ENCODE results near the gene FAM163A.

FAM163A gene

GRCh38 chr1:179709841-179710329, 33.2 kb upstream of the FAM163A start:
- DNase-seq (ENCODE audit: extremely low spot score), result no peak
- ChIA-PET POLR2A (interaction anchor here (0.6 to 1.1 kb wide), 2 partner anchors 105 to 417 kb away, joined by 3 read pairs; partner anchors contain the start of gene SOAT1), CTCF (interaction anchor here (0.9 to 12.4 kb wide), 9 partner anchors 9 to 544 kb away, joined by 3 to 647 read pairs (median 9); no protein-coding TSS in a partner anchor)
- TF ChIP-seq CTCF (IDR thresholded peaks at IDR 0.05; ENCODE audit: control extremely low read depth, extremely low read depth, low read depth, missing control alignments), result no peak

- CTCF ChIA-PET, result interaction anchor here (0.9 kb wide), 1 partner anchor 8 kb away, joined by 5 read pairs; no protein-coding TSS in a partner anchor
- POLR2A ChIA-PET, result no interaction called here
- no peak for DNase-seq (ENCODE audit: extremely low spot score)
- TF ChIP-seq CTCF (IDR thresholded peaks at IDR 0.05; ENCODE audit: control extremely low read depth, extremely low read depth, low read depth, missing control alignments), result no peak
Observed at GRCh38 chr1:179714159-179714558, 28.9 kb upstream of the FAM163A start.

GRCh38 chr1:179714623-179715022, 28.5 kb upstream of the FAM163A start:
- ChIA-PET POLR2A (no interaction called here), CTCF (interaction anchor here (0.9 kb wide), 1 partner anchor 8 kb away, joined by 5 read pairs; no protein-coding TSS in a partner anchor)
- DNase-seq (ENCODE audit: extremely low spot score), result no peak
- TF ChIP-seq CTCF (IDR thresholded peaks at IDR 0.05; ENCODE audit: control extremely low read depth, extremely low read depth, low read depth, missing control alignments), result no peak

- ChIA-PET CTCF (interaction anchor here (1.3 to 2.4 kb wide), 5 partner anchors 9 to 96 kb away, joined by 3 to 10 read pairs (median 7); no protein-coding TSS in a partner anchor), POLR2A (no interaction called here)
- DNase-seq (ENCODE audit: extremely low spot score), result no peak
- TF ChIP-seq CTCF (IDR thresholded peaks at IDR 0.05; ENCODE audit: control extremely low read depth, extremely low read depth, low read depth, missing control alignments), result no peak
Observed at GRCh38 chr1:179719272-179719671, 23.8 kb upstream of the FAM163A start.

GRCh38 chr1:179728271-179728670, 14.8 kb upstream of the FAM163A start:
- no peak for DNase-seq (ENCODE audit: extremely low spot score)
- ChIA-PET POLR2A (no interaction called here), CTCF (interaction anchor here (1.0 to 3.8 kb wide), 6 partner anchors 9 to 451 kb away, joined by 3 to 21 read pairs (median 8); no protein-coding TSS in a partner anchor)
- no peak for TF ChIP-seq CTCF (IDR thresholded peaks at IDR 0.05; ENCODE audit: control extremely low read depth, extremely low read depth, low read depth, missing control alignments)

GRCh38 chr1:179729881-179730280, 13.2 kb upstream of the FAM163A start:
- no peak for TF ChIP-seq CTCF (IDR thresholded peaks at IDR 0.05; ENCODE audit: control extremely low read depth, extremely low read depth, low read depth, missing control alignments)
- DNase-seq (ENCODE audit: extremely low spot score), result no peak
- ChIA-PET CTCF (interaction anchor here (0.7 to 2.9 kb wide), 5 partner anchors 9 to 85 kb away, joined by 4 to 11 read pairs (median 8); no protein-coding TSS in a partner anchor), POLR2A (interaction anchor here (0.6 kb wide), 1 partner anchor 773 kb away, joined by 3 read pairs; no protein-coding TSS in a partner anchor)
